Stomach (tissue), 4 donors: ENCODE measurements around the gene TBPL2.
"Not testable (repeated sequence)": the region's sequence is repeated elsewhere in the genome, so short reads cannot be mapped to it uniquely, and the experiment has no call there.

Experiments
- POLR2A ChIP-seq, 4 donors: fragments of 450-650 bp; IDR thresholded peaks; one replicate each; pipeline ENCODE4 v1.6.1; 2016; ENCODE audit warnings: antibody characterized with exemption in 4 of 4, control low read depth in 2 of 4, mild to moderate bottlenecking in 1 of 4, moderate library complexity in 1 of 4
- TF ChIP-seq, protein P1 (sequence below), 7 experiments: fragments of 450-650 bp in 4 of 7; fragments of 200-600 bp in 3 of 7; sonication (generic) in 3 of 7; IDR thresholded peaks; one replicate each; pipeline ENCODE4 v1.5.1; 2016 to 2019; ENCODE audit warnings: antibody characterized with exemption in 7 of 7, control low read depth in 2 of 7, mild to moderate bottlenecking in 1 of 7

DNA sequence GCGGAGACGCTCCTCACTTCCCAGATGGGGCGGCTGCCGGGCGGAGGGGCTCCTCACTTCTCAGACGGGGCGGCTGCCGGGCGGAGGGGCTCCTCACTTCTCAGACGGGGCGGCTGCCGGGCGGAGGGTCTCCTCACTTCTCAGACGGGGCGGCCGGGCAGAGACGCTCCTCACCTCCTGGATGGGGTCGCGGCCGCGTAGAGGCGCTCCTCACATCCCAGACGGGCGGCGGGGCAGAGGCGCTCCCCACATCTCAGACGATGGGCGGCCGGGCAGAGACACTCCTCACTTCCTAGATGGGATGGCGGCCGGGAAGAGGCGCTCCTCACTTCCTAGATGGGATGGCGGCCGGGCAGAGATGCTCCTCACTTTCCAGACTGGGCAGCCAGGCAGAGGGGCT, 16.0 kb upstream of the TBPL2 start:
- TF ChIP-seq, protein P1, sequence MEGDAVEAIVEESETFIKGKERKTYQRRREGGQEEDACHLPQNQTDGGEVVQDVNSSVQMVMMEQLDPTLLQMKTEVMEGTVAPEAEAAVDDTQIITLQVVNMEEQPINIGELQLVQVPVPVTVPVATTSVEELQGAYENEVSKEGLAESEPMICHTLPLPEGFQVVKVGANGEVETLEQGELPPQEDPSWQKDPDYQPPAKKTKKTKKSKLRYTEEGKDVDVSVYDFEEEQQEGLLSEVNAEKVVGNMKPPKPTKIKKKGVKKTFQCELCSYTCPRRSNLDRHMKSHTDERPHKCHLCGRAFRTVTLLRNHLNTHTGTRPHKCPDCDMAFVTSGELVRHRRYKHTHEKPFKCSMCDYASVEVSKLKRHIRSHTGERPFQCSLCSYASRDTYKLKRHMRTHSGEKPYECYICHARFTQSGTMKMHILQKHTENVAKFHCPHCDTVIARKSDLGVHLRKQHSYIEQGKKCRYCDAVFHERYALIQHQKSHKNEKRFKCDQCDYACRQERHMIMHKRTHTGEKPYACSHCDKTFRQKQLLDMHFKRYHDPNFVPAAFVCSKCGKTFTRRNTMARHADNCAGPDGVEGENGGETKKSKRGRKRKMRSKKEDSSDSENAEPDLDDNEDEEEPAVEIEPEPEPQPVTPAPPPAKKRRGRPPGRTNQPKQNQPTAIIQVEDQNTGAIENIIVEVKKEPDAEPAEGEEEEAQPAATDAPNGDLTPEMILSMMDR (IDR thresholded peaks at IDR 0.05) = not testable (repeated sequence)
- TF ChIP-seq POLR2A (IDR thresholded peaks at IDR 0.05) = not testable (repeated sequence)
